SH-SY5Y (cell line): Measurements from ENCODE around the gene PDE4D.

Source experiments
- GATA2 ChIP-seq: IDR thresholded peaks from 2 replicates; pipeline ENCODE4 v1.6.1; 2011; ENCODE audit warnings: mild to moderate bottlenecking, low read depth, low read length
- GATA3 ChIP-seq: IDR thresholded peaks from 2 replicates; pipeline ENCODE4 v1.6.1; 2011; ENCODE audit warnings: low read depth, mild to moderate bottlenecking, low read length, moderate library complexity

- TF ChIP-seq GATA3 (no peak), GATA2 (no peak)
Observed at GRCh38 chr5:59103303-59103702, 790.2 kb downstream of the PDE4D start.
